IMR-90 (cell line): ENCODE data around the gene TMEM9B. TPM values are rescaled to one million over a fixed set of nuclear protein-coding genes. Genes with fewer than 3 reads are reported as not detected.

Experiments used
- ATAC-seq: fragments of 200-7000 bp; cut with Tn5 transposase; 2 replicates; pipeline ENCODE4 v1.9.1; 2020; ENCODE audit warnings: low read depth, mild to moderate bottlenecking, moderate library complexity
- BruUV-seq: library from RNA; stranded (reverse); fragments of 400-500 nt; replicated peaks from 2 replicates; lab custom pipeline; 2021; lab: Mats Ljungman, UMichigan
- CTCF ChIA-PET: fragments of 300-600 bp; formaldehyde crosslinking; extraction: SDS; loops from one replicate; lab custom pipeline; 2021; ENCODE audit warnings: antibody characterized with exemption; lab: Yijun Ruan, JAX
- POLR2A ChIA-PET: fragments of 300-600 bp; sonication (Branson Sonifier 250); formaldehyde crosslinking; loops from one replicate; lab custom pipeline; 2022; ENCODE audit warnings: antibody characterized with exemption; ENCODE audit not compliant: unreplicated experiment; lab: Charles Lee
- DNase-seq: peaks from one replicate; pipeline ENCODE4 v3.0.0; 2013
- H2AFZ ChIP-seq: replicated peaks from 2 replicates; pipeline ENCODE3; 2013; ENCODE audit warnings: low read length, mild to moderate bottlenecking; ENCODE audit not compliant: poor library complexity
- H2AK5ac ChIP-seq: 2 replicates; pipeline ENCODE4 v1.6.1; 2013; ENCODE audit warnings: low read depth, low read length, inconsistent platforms
- H2AK9ac ChIP-seq: replicated peaks from 2 replicates; pipeline ENCODE3; 2013; ENCODE audit warnings: mild to moderate bottlenecking, low read depth, low read length, moderate library complexity; ENCODE audit not compliant: poor library complexity
- H2BK120ac ChIP-seq: 2 replicates; pipeline ENCODE4 v1.6.1; 2013; ENCODE audit warnings: low read depth, low read length, inconsistent platforms
- H2BK15ac ChIP-seq: 3 replicates; pipeline ENCODE4 v1.6.1; 2013; ENCODE audit warnings: low read depth, low read length, inconsistent platforms
- H2BK20ac ChIP-seq: 2 replicates; pipeline ENCODE4 v1.6.1; 2013; ENCODE audit warnings: low read depth, mild to moderate bottlenecking, inconsistent platforms, low read length, moderate library complexity
- H2BK5ac ChIP-seq: 2 replicates; pipeline ENCODE4 v1.6.1; 2013; ENCODE audit warnings: mild to moderate bottlenecking, low read depth, low read length, inconsistent platforms; ENCODE audit not compliant: poor library complexity, severe bottlenecking
- H3K14ac ChIP-seq: replicated peaks from 2 replicates; pipeline ENCODE4 v1.6.1; 2013; ENCODE audit warnings: low read depth, low read length, inconsistent platforms
- H3K18ac ChIP-seq: 2 replicates; pipeline ENCODE4 v1.6.1; 2013; ENCODE audit warnings: low read depth, low read length, control low read depth
- H3K23ac ChIP-seq: 2 replicates; pipeline ENCODE4 v1.6.1; 2013; ENCODE audit warnings: low read depth, low read length, inconsistent platforms
- H3K27ac ChIP-seq: 2 replicates; pipeline ENCODE4 v1.5.1; 2013; ENCODE audit warnings: mild to moderate bottlenecking, control low read depth, low read length; ENCODE audit not compliant: insufficient read depth
- H3K27me3 ChIP-seq: 2 replicates; pipeline ENCODE4 v1.6.1; 2013; ENCODE audit warnings: low read length; ENCODE audit not compliant: control insufficient read depth, insufficient read depth
- H3K36me3 ChIP-seq: 2 replicates; pipeline ENCODE4 v1.6.1; 2013; ENCODE audit warnings: low read length, mixed read lengths; ENCODE audit not compliant: control insufficient read depth, insufficient read depth
- H3K4ac ChIP-seq: 2 replicates; pipeline ENCODE4 v1.6.1; 2013; ENCODE audit warnings: low read depth, low read length, inconsistent platforms
- H3K4me1 ChIP-seq: 2 replicates; pipeline ENCODE4 v1.6.1; 2013; ENCODE audit warnings: low read length, mixed read lengths; ENCODE audit not compliant: control insufficient read depth, insufficient read depth
- H3K4me2 ChIP-seq: 2 replicates; pipeline ENCODE4 v1.6.1; 2013; ENCODE audit warnings: low read depth, mild to moderate bottlenecking, control low read depth, low read length, moderate library complexity
- H3K4me3 ChIP-seq: 2 replicates; pipeline ENCODE4 v1.5.1; 2013; ENCODE audit warnings: low read depth, mild to moderate bottlenecking, control low read depth, low read length, moderate library complexity; ENCODE audit not compliant: insufficient read depth
- H3K56ac ChIP-seq: 2 replicates; pipeline ENCODE4 v1.6.1; 2013; ENCODE audit warnings: low read length, inconsistent platforms; ENCODE audit not compliant: insufficient read depth; ENCODE audit errors: extremely low read depth
- H3K79me1 ChIP-seq, 2 experiments: 2 replicates each; pipeline ENCODE4 v1.6.1; 2013; ENCODE audit warnings: low read length in 2 of 2, inconsistent platforms in 1 of 2, low read depth in 1 of 2
- H3K9ac ChIP-seq: 2 replicates; pipeline ENCODE4 v1.6.1; 2013; ENCODE audit warnings: low read depth, low read length, control low read depth
- H3K9me1 ChIP-seq: 2 replicates; pipeline ENCODE4 v1.6.1; 2013; ENCODE audit warnings: low read length, inconsistent platforms; ENCODE audit not compliant: insufficient read depth
- H3K9me3 ChIP-seq: 2 replicates; pipeline ENCODE4 v1.6.1; 2013; ENCODE audit warnings: low read length; ENCODE audit not compliant: control insufficient read depth, insufficient read depth
- H4K20me1 ChIP-seq: 2 replicates; pipeline ENCODE4 v1.6.1; 2013; ENCODE audit warnings: low read length, inconsistent platforms; ENCODE audit not compliant: insufficient read depth
- H4K5ac ChIP-seq: 2 replicates; pipeline ENCODE4 v1.6.1; 2013; ENCODE audit warnings: mild to moderate bottlenecking, low read depth, low read length, control low read depth
- H4K8ac ChIP-seq, 2 experiments: 2 replicates each; pipeline ENCODE4 v1.6.1; 2013; ENCODE audit warnings: low read depth in 2 of 2, low read length in 2 of 2, control low read depth in 1 of 2, inconsistent platforms in 1 of 2
- H4K91ac ChIP-seq: 2 replicates; pipeline ENCODE4 v1.6.1; 2013; ENCODE audit warnings: low read depth, low read length, inconsistent platforms; ENCODE audit not compliant: insufficient read depth
- BHLHE40 ChIP-seq: fragments of 150-350 bp; IDR thresholded peaks from 2 replicates; pipeline ENCODE4 v1.6.1; 2016; ENCODE audit warnings: mild to moderate bottlenecking, low read depth, low read length
- CEBPB ChIP-seq: IDR thresholded peaks from 2 replicates; pipeline ENCODE4 v1.6.1; 2012; ENCODE audit warnings: low read depth, low read length, improper control_type of control experiment
- CHD1 ChIP-seq: IDR thresholded peaks from 2 replicates; pipeline ENCODE4 v1.6.1; 2012; ENCODE audit warnings: low read depth, low read length, improper control_type of control experiment
- CTCF ChIP-seq: conservative IDR thresholded peaks from 2 replicates; pipeline ENCODE4 v1.5.1; 2012; ENCODE audit warnings: mild to moderate bottlenecking, low read depth, low read length, improper control_type of control experiment
- FOS ChIP-seq: fragments of 150-350 bp; IDR thresholded peaks from 2 replicates; pipeline ENCODE4 v1.6.1; 2016; ENCODE audit warnings: low read depth, low read length
- MAZ ChIP-seq: IDR thresholded peaks from 2 replicates; pipeline ENCODE4 v1.6.1; 2012; ENCODE audit warnings: low read depth, mild to moderate bottlenecking, low read length, improper control_type of control experiment, moderate library complexity, borderline replicate concordance
- MXI1 ChIP-seq: IDR thresholded peaks from 2 replicates; pipeline ENCODE4 v1.6.1; 2012; ENCODE audit warnings: low read depth, mild to moderate bottlenecking, low read length, moderate library complexity, borderline replicate concordance
- NFE2L2 ChIP-seq: fragments of 150-350 bp; IDR thresholded peaks from 2 replicates; pipeline ENCODE4 v1.6.1; 2016; ENCODE audit warnings: low read depth, mild to moderate bottlenecking, low read length
- POLR2A ChIP-seq: IDR thresholded peaks from 2 replicates; pipeline ENCODE4 v1.6.1; 2012; ENCODE audit warnings: mild to moderate bottlenecking, low read depth, low read length
- RAD21 ChIP-seq: IDR thresholded peaks from 2 replicates; pipeline ENCODE4 v1.6.1; 2012; ENCODE audit warnings: low read length, improper control_type of control experiment
- RCOR1 ChIP-seq: IDR thresholded peaks from 2 replicates; pipeline ENCODE4 v1.6.1; 2012; ENCODE audit warnings: mild to moderate bottlenecking, low read length, improper control_type of control experiment; ENCODE audit not compliant: insufficient replicate concordance
- RFX5 ChIP-seq: IDR thresholded peaks from 2 replicates; pipeline ENCODE4 v1.8.0; 2012; ENCODE audit warnings: low read depth, mild to moderate bottlenecking, low read length, moderate library complexity
- SMC3 ChIP-seq: fragments of 150-350 bp; IDR thresholded peaks from 2 replicates; pipeline ENCODE4 v1.6.1; 2016; ENCODE audit warnings: low read depth, mild to moderate bottlenecking, antibody characterized with exemption, low read length, moderate library complexity
- USF2 ChIP-seq: fragments of 150-350 bp; IDR thresholded peaks from 2 replicates; pipeline ENCODE4 v1.6.1; 2017; ENCODE audit warnings: mild to moderate bottlenecking, antibody characterized with exemption, low read length, low read depth
- WGBS, 2 experiments: methylation state at CpG; one replicate each; pipeline versions ENCODE4 v1.1.5 to v1.1.7; 2013; ENCODE audit warnings: missing lambda C conversion rate in 2 of 2; ENCODE audit not compliant: insufficient read length in 1 of 2; ENCODE audit errors: extremely low coverage in 2 of 2; 5-methylcytosine and 5-hydroxymethylcytosine counted together
- dilution Hi-C: fragments of 300-500 bp; cut with HindIII; formaldehyde crosslinking; loops from one replicate; pipeline ENCODE4 v1.14.3; 2018; ENCODE audit warnings: low sequenced_read_pairs; ENCODE audit not compliant: unreplicated experiment
- in situ Hi-C: fragments of 300-500 bp; cut with MboI; formaldehyde crosslinking; loops from 3 replicates; pipeline ENCODE4 v1.14.3; 2019; ENCODE audit warnings: low sequenced_read_pairs, inconsistent platforms, mixed read lengths
- intact Hi-C: fragments of 100-400 bp; cut with micrococcal nuclease; formaldehyde crosslinking; loops from 2 replicates; pipeline ENCODE4 v1.10.0; 2022
- polyA plus RNA-seq, 3 experiments: library from polyadenylated mRNA; depleted of rRNA; stranded (reverse); fragments of >200 nt; gene quantifications; 2 replicates each; pipeline ENCODE4 v1.2.3, GENCODE V29; 2012; ENCODE audit warnings: low replicate concordance in 1 of 3
- total RNA-seq: library from RNA; depleted of rRNA; stranded (reverse); fragments of >200 nt; gene quantifications from 2 replicates; pipeline ENCODE4 v1.2.3, GENCODE V29; 2012

The TMEM9B gene
- total and polyA plus RNA-seq, 2 of the 4 experiments (the other 2 are of a cell fraction): 24.6 to 25.6 TPM

- dilution Hi-C loops: no loop called here
- TF ChIP-seq MAZ (peak; percentile 11), CHD1 (no peak), RAD21 (no peak), FOS (0 out of 2 replicates have a peak, but pooled peaks have one; percentile 2), SMC3 (no peak), CTCF (no peak), MXI1 (no peak), RFX5 (no peak), POLR2A (peak; percentile 95), NFE2L2 (no peak; the same call in 1 of the 2 replicates), BHLHE40 (0 out of 2 replicates have a peak, but pooled peaks have one; percentile 7), USF2 (no peak), CEBPB (no peak), RCOR1 (no peak)
These were observed 39.4 kb upstream of the TMEM9B start, which contains the start of gene NRIP3 for GRCh38 chr11:9003573-9004182. NRIP3 (minus strand) TSS chr11:9004001; CDS start chr11:9003935, 66 bp downstream.

More at GRCh38 chr11:9003573-9004182, 39.4 kb upstream of the TMEM9B start, which contains the start of gene NRIP3:
- in situ Hi-C loops: loop anchor here (25.0 kb wide), 1 partner anchor 509 kb away; no protein-coding TSS in a partner anchor
- H3K18ac ChIP-seq: peak within 1 kb of the TSS; percentile 51
- ChIA-PET CTCF (no interaction called here), POLR2A (interaction anchor here (0.6 kb wide), 1 partner anchor 14 kb away, joined by 4 read pairs; no protein-coding TSS in a partner anchor)
- peak within 1 kb of the TSS; percentile 51 for H3K4ac ChIP-seq
- H3K4me3 ChIP-seq: peak within 1 kb of the TSS; percentile 65
- ATAC-seq (peak; percentile 87), DNase-seq (peak; percentile 52)
- peak within 1 kb of the TSS; percentile 61; the same call in 1 of the 2 replicates for H4K5ac ChIP-seq
- peak within 1 kb of the TSS; percentile 48 for H3K23ac ChIP-seq
- peak within 1 kb of the TSS; percentile 18 to 37; a peak in 2 of 4 replicates for H4K8ac ChIP-seq
- H2AFZ ChIP-seq: peak within 1 kb of the TSS; percentile 73
- no peaks in the 10 kb centered on the region; the same call in 1 of the 2 replicates for H3K9me1 ChIP-seq
- H4K20me1 ChIP-seq: no peaks in the 10 kb centered on the region
- H3K27me3 ChIP-seq: peaks cover 39% of the 10 kb centered on the region
- peaks cover 7% of the 10 kb centered on the region; the same call in 1 of the 2 replicates for H3K4me1 ChIP-seq
- peak within 1 kb of the TSS; percentile 2 for H2BK5ac ChIP-seq
- H3K4me2 ChIP-seq: peak within 1 kb of the TSS; percentile 85
- peak within 1 kb of the TSS; percentile 77 for H2AK9ac ChIP-seq
- no peaks in the 10 kb centered on the region for H3K36me3 ChIP-seq
- peaks cover 5 to 19% of the 10 kb centered on the region in 2 experiments; a peak in 3 of 4 replicates for H3K79me1 ChIP-seq
- H3K9ac ChIP-seq: peak within 1 kb of the TSS; percentile 67
- H3K27ac ChIP-seq: peak within 1 kb of the TSS; percentile 1; the same call in 1 of the 2 replicates
- no TSS peak for BruUV-seq
- WGBS, 2 experiments: 0% methylated on average over 17 of the region's 83 CpGs; no CpG with 5 or more reads in 1 of the 2 experiments
- H3K56ac ChIP-seq: peak within 1 kb of the TSS; percentile 45; the same call in 1 of the 2 replicates
- peak within 1 kb of the TSS; percentile 21; the same call in 1 of the 2 replicates for H2AK5ac ChIP-seq
- intact Hi-C loops: no loop called here
- peak within 1 kb of the TSS; percentile 52; the same call in 1 of the 2 replicates for H2BK120ac ChIP-seq
- peak within 1 kb of the TSS; percentile 78 for H3K14ac ChIP-seq
- H2BK20ac ChIP-seq: peak within 1 kb of the TSS; percentile 10; the same call in 1 of the 2 replicates
- H2BK15ac ChIP-seq: no peak within 1 kb of the TSS
- H4K91ac ChIP-seq: 0 out of 2 replicates have a peak within 1 kb of the TSS, but pooled peaks have one; percentile 24
- H3K9me3 ChIP-seq: no peaks in the 10 kb centered on the region
